Left forelimb (tissue), 1 donor: ENCODE results near the gene SRRM2.

ENCODE experiments used
- DNase-seq: peaks from one replicate; pipeline ENCODE4 v3.0.0-alpha.2; 2018; ENCODE audit warnings: low spot score

The SRRM2 gene

DNA sequence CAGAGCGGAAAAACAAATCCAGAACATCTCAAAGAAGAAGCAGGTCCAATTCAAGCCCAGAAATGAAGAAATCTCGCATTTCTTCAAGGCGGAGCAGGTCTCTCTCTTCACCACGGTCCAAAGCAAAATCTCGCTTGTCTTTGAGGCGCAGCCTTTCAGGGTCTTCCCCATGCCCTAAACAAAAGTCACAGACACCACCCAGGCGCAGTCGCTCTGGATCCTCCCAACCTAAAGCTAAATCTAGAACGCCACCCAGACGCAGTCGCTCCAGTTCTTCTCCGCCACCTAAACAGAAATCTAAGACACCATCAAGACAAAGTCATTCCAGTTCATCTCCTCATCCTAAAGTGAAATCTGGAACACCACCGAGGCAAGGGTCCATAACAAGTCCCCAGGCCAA, 10.3 kb downstream of the SRRM2 start:
- no peak for DNase-seq

DNA sequence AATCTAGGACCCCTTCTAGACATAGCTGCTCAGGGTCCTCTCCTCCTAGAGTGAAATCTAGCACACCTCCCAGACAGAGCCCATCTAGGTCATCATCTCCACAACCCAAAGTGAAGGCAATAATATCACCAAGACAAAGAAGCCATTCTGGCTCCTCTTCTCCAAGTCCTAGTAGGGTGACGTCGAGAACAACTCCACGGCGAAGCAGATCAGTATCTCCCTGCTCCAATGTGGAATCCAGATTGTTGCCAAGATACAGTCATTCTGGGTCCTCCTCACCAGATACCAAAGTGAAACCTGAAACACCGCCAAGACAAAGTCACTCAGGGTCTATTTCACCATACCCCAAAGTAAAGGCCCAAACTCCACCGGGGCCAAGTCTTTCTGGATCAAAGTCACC, 10.7 kb downstream of the SRRM2 start:
- DNase-seq = no peak

DNA sequence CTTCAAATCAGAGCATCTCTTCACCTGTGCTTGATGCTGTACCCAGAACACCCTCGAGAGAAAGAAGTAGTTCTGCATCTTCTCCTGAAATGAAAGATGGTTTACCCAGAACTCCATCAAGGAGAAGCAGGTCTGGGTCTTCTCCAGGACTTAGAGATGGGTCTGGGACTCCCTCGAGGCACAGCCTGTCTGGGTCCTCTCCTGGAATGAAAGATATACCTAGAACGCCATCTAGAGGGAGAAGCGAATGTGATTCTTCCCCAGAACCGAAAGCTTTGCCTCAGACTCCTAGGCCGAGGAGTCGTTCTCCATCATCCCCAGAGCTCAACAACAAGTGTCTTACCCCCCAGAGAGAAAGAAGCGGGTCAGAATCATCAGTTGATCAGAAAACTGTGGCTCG, 12.3 kb downstream of the SRRM2 start:
- no peak for DNase-seq

DNA sequence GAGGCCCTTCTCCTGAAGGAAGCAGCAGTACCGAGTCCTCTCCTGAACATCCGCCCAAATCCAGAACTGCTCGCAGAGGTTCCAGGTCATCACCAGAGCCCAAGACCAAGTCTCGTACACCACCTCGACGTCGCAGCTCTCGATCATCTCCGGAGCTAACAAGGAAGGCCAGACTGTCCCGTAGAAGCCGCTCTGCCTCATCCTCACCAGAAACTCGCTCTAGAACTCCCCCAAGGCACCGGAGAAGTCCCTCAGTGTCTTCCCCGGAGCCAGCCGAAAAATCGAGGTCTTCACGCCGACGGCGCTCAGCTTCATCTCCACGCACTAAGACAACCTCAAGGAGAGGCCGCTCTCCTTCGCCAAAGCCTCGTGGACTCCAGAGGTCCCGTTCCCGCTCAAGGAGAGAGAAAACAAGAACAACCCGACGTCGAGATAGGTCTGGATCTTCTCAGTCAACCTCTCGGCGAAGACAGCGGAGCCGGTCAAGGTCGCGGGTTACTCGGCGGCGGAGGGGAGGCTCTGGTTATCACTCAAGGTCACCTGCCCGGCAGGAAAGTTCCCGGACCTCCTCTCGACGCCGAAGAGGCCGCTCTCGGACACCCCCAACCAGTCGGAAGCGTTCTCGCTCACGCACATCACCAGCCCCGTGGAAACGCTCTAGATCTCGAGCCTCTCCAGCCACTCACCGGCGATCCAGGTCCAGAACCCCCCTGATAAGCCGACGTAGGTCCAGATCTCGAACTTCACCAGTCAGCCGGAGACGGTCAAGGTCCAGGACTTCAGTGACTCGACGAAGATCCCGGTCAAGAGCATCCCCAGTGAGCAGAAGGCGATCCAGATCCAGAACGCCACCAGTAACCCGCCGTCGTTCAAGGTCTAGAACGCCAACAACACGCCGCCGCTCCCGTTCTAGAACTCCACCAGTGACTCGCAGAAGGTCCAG, 13.3 kb downstream of the SRRM2 start:
- DNase-seq = no peak

DNA sequence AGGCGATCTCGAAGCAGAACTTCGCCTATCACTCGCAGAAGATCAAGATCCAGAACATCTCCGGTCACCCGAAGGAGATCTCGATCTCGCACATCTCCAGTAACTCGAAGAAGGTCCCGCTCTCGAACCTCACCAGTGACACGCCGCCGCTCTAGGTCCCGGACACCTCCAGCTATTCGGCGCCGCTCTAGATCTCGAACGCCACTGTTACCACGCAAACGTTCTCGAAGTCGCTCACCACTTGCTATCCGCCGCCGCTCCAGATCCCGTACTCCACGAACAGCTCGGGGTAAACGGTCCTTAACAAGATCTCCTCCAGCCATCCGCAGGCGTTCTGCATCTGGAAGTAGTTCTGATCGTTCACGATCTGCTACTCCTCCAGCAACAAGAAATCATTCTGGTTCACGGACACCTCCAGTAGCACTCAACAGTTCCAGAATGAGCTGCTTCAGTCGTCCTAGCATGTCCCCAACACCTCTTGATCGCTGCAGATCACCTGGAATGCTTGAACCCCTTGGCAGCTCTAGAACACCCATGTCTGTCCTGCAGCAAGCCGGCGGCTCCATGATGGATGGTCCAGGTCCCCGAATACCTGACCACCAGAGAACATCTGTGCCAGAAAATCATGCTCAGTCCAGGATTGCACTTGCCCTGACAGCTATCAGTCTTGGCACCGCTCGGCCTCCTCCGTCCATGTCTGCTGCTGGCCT, 14.1 kb downstream of the SRRM2 start:
- DNase-seq = no peak

DNA sequence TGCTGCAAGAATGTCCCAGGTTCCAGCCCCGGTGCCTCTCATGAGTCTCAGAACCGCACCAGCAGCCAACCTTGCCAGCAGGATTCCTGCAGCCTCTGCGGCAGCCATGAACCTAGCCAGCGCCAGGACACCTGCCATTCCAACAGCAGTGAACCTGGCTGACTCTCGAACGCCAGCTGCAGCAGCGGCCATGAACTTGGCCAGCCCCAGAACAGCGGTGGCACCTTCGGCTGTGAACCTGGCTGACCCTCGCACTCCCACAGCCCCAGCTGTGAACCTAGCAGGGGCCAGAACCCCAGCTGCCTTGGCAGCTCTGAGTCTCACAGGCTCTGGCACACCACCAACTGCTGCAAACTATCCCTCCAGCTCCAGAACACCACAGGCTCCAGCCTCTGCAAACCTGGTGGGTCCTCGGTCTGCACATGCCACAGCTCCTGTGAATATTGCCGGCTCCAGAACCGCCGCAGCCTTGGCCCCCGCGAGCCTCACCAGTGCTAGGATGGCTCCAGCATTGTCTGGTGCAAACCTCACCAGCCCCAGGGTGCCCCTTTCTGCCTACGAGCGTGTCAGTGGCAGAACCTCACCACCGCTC, 14.8 kb downstream of the SRRM2 start:
- no peak for DNase-seq

DNA sequence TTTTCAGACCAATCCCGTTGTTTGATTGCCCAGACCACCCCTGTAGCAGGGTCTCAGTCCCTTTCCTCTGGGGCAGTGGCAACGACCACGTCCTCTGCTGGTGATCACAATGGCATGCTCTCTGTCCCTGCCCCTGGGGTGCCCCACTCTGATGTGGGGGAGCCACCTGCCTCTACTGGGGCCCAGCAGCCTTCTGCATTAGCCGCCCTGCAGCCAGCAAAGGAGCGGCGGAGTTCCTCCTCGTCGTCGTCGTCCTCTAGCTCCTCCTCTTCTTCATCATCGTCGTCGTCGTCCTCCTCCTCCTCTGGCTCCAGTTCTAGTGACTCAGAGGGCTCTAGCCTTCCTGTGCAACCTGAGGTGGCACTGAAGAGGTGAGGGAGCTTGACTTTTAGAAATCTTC, 15.5 kb downstream of the SRRM2 start:
- DNase-seq = no peak

DNA sequence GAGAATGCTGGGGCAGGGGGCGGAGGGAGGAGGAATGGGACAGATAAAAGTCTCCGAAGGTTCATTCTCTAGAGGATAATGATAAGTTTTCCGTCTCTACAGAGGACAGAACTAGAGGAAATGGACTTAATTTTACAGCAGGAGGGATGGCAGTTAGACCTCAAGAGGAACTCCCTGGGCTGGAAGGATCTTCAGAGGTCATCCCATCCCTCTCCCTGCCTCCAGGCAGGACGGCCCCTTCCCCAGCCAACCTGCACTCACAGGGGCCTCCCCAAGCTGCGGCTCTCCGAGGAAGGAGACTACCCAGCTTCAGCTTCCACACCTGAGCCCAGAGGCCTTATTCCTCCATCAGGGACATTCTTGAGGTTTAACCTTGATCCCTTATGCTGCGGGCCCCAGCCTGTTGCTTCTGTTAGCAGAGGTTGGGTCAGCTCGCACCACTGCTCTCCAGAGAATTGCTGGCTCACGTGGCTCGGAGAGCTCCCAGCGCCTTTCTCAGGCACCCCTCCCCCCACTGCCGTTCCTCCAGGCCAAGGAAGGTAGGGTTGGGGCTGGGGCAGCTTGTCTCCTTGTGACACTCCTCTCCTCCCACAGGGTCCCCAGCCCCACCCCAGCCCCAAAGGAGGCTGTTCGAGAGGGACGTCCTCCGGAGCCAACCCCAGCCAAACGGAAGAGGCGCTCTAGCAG, 16.1 kb downstream of the SRRM2 start:
- no peak for DNase-seq

DNA sequence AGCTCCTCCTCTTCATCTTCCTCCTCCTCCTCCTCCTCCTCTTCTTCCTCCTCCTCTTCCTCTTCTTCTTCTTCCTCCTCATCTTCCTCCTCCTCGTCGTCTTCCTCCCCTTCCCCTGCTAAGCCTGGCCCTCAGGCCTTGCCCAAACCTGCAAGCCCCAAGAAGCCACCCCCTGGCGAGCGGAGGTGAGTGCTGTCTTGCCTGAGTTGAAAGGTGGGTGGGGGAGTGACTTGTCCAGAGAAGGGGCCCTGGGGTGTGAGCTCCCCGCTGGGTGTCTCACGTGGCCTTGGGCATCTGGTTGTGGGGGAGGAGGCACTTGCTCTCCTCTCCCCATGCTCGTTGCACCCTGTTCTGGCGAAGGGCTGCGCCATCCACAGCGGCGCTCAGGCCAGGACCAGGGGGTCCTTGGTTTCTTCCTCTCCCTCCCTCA, 16.7 kb downstream of the SRRM2 start:
- DNase-seq = no peak

DNA sequence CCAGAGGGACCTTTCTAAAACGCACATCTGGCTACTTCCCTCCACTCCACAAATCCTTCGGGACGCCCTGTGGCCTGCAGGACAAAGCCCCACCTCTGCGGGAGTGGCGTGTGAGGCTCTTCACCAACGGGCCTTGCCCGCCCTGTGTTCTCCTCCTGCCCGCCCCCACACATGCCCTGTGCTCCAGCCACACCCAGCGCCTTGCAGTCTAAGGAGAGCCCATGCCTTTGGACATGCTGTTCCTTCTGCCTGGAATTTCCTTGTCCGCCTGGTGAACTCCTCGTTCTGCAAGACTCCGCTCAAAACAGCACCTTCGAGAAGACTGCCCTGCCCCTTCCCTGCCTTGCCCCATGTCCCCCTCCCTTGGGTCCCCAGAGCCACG, 17.2 kb downstream of the SRRM2 start:
- no peak for DNase-seq

DNA sequence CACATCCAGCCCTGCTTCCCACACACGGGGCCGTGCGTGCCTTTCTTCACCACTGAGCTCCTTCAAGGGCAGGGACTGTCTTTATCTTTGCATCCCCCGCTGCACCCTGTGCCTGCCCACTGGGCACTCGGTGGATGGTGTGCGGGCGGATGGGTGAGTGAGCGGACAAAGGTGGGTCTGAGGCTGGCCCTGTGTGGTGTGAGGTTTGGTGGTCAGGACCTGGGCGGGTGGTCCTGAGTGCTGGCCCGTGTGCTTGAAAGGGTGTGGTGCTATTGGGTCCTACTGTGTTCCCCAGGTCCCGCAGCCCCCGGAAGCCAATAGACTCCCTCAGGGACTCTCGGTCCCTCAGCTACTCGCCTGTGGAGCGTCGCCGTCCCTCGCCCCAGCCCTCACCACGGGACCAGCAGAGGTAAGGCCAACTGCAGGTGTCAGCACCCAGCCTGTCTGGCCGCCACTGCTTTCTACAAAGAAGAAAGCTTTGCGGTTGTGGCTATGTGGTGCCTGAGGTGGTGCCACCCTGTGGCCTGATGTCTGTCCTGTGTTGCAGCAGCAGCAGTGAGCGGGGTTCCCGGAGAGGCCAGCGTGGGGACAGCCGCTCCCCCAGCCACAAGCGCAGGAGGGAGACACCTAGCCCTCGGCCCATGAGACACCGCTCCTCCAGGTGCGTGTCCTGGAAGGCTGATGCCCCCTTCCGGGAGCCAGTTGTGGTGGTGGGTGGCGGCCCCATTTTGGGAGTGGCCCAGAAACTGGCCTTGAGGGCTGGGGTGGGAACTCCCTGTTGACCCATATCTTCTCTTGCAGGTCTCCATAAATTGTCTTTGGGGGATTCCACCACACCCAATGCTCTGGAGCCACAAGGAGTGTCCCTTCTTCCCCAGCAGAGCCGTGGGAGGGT, 17.9 kb downstream of the SRRM2 start:
- no peak for DNase-seq

DNA sequence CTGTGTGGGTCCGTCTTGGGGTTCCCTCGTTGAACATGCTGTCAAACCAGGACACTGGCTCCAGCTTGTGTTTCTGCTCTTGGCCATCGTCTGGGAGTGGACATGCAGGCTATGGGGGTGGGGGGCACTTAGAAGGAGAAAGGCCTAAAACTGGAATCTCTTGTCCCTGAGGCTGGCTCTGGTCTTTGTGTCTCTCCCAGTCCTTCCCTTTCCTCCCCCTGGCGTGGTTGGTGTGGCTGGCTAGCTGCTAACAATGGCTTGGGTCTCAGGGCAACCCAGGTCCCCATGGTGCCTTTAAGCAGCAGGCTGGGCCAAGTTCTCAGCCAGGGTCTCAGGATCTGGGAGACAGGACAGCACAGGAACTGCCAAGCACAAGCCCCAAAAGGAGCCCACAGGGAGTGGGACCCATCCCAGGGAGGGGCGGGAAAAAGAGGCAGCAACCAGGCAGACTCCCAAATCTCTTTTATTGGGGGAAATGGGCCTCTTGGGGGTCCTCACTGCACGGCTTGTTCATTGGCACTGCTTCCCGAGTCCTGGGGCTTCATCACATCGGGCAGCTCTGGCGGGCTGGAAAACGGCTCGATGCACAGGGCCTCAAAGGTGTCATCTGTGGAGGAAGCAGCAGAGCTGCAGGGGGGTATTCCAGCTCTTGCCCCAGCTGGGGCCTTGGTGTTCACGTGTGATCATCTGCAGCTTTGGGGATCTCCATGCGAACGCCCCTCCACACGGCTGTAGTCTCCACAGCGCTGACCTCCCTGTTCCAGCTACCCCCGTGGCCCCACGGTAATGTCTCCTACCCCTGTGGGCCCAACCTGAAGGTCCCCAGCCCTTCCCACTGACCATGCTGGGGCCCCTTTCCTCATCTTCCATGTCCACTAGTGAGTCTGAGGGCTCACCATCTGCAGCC, 19.3 kb downstream of the SRRM2 start:
- no peak for DNase-seq

DNA sequence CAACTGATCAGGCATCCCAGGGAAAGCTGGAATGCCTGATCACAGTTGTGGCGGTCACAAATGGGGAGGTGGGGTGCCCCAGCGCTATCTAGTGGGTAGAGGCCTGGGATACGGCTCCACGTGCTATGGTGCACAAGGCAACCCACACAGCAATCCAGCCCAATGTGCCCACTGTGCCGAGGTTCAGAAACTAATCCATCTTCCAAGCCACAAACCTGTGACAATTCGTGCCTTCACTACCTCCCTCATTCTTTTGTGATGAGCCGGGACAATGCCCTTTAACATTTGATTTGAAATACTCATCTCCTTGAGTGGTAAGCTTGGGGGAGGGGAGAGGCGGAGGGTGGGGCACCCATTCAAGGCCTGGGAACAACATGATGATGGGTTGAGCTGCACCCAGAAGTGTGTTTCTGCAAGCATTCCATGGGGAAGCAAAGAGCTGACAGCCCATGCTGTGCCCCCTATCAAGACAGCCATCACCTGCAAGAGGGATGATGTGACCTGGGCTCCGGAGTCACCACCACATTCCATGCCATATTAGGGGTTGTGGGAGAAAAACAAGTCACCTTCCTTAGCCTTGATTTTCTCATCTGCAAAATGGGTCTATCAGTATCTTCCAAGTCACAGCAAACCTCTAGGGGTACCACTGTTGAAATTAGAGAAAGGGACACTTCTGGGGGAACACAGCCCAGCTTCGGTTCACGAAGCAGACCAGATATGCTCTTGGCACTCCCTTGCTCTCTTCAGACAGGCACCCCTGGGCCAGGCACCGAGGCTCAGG, 20.9 kb downstream of the SRRM2 start:
- no peak for DNase-seq

DNA sequence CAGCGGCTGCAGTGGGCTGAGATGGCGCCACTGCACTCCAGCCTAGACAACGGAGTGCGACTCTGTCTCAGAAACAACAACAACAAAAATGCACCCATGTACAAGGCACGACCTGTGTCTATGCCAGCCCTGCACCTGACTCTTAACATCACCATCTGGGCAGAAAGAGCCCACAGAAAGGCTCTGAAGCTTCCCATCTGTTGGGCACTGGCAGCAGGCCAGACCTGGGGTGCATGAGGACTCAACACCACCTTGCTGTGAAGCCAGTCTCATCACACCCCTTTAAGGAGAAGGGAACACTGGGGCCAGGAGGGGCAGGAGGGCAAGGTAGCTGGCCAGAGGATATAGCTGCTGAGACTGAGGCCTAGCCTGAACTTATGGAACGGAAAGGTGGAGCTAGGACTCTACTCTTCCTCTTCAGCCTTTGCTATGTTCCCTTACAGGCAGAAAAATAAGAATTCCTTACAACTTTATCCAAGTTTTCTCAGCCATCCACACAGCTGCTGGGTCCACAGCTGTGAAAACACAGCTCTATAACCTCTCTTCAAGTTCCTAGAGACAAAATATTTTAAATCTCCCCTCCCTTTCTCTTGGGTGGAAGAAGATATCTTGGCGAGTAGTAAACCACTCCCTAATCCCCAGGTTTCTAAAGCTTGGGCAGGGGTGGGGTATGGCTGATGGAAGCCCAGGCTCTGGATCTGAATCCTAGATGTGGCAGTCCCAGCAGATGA, 21.9 kb downstream of the SRRM2 start:
- no peak for DNase-seq

DNA sequence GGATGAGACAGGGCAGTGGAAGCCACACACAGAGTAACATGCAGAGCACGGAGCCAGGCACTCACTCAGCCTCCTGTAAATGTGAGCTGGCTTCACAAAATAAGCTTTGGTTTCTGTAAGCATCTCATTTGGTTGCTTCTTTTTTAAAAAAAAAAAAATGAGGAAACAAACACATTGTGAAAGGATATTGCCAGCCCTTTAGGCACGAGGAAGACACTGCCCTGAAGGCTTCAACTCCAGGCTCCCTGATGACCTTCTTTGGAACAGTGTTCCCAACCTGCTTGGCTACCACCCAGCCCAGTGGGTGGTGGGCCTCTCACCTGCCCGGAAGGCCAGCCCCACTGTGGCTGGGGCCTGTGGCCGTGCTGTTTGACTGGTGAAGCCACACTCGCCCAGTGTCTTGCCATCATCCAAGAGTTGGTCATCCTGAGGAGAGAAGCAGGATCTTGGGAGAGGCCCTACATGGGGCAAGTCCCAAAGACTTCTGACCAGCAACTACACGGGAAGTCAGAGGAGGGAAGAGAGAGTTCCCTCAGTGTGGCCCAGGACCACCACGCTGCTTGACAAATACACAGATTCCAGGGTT, 22.8 kb downstream of the SRRM2 start:
- DNase-seq = no peak

DNA sequence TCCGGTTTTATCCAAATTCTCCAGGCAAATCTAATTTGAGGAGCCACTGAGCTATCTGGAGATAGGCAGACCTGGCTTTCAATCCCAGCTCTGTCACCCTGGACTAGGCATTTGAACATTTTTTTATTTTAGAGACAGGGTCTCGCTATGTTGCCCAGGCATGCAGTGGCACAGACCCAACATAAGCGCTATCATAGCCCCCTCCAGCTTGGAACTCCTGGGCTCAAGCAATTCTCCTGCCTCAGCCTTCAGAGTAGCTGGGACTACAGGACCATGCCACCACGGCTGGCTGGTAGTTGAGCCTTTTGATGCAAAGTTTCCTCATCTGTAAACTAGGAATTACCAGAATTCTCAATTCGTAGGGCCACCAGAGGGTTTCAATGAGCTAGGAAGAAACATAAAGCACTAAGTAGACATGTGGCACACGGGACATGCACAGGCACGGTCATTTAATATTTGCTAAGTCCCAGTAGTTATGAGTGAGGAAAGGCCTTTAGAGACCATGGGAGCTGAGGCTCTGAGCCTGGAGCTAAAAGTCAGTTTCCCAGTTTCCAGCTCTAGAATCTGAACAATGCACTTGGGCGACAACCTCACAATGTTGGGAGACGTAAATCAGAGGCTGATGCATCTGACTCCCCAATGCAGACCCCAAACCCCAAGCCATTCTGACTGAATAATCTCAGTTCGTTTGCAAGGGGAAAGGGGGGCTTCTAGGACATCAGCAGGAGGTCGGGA, 23.5 kb downstream of the SRRM2 start:
- no peak for DNase-seq

DNA sequence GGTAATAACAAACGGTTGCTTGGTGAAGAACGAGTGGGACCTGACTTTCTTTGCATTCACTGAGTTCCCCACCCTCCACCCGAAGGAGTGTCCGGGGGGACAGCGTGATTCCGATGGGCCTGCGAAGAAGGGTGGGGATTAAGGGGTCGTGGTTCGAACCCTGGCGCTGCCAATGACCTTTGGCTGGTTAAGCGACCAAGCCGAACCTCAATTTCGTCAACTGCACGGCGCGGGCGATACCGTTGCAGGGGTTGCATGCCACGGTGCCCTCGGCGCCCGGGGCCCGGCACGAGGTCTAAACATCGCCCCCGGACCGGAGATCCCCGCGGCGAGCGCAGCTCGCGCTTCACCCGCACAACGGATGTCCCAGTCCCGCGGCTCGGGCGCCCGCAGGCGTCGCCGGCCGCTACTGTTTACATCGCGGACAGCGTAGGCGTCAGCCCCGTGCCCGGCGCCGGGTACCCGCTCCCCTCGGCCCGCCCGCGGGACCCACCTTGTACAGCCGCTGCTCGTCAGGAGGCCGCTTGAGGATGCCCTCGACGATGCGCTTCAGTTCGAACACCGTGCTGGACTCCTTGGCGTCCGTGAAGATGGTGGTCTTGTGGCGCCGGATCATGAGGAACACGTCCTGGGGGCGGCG, 24.2 kb downstream of the SRRM2 start:
- no peak for DNase-seq
